GM19035 (cell line): ENCODE data around the gene ANKRD18B.
"Not testable (repeated sequence)": the region's sequence is repeated elsewhere in the genome, so short reads cannot be mapped to it uniquely, and the experiment has no call there.

Source experiments
- ATAC-seq: cut with Tn5 transposase; IDR thresholded peaks from one replicate; pipeline ENCODE4 v1.9.1; 2021; ENCODE audit not compliant: unreplicated experiment

ANKRD18B gene

GRCh38 chr9:33604249-33604648, 80.2 kb downstream of the ANKRD18B start:
- ATAC-seq: not testable (repeated sequence)

DNA sequence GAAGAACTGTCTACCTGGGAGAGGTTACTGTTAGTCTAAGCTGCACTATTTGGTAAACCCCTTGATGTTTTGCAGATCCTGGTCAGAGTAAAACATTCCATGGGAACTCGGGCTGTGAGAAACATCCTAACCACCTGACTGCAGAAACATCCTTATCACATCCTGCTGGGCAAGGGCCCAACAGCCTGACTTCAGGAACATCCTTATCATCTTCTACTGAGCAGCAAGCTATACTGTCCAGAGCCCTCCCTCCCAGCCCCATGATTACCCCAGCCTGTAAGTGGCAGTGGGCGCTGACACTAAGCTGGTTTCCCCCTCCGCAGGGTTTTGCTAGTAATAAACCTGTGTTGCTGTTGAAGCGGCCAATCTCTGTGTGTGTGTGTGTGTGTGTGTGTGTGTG, 80.9 kb downstream of the ANKRD18B start:
- ATAC-seq: not testable (repeated sequence)

DNA sequence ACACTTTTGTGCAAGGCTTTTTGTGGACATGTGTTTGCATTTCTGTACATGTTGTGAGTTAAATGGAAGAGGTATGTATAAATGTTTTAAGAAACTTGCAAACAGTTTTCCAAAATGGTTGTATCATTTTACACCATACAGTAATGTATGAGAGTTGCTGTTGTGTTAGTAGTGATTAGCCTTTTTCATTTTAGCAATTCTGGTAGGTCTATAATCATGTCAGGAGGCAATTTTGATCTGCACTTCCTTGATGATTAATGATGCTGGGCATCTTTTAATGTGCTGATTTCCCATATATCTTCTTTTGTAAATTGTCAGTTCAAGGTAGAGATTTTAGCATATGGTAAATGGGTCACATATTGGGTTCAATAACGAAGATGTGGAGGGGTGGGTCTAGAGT, 87.3 kb downstream of the ANKRD18B start:
- ATAC-seq: no peak

GRCh38 chr9:33612410-33612809, 88.4 kb downstream of the ANKRD18B start:
- ATAC-seq: not testable (repeated sequence)

- ATAC-seq: no peak
Measured at GRCh38 chr9:33614001-33614687, 90.1 kb downstream of the ANKRD18B start.

GRCh38 chr9:33618370-33618769, 94.3 kb downstream of the ANKRD18B start:
- ATAC-seq: not testable (repeated sequence)

- no peak for ATAC-seq
Measured at GRCh38 chr9:33619666-33620404, 95.8 kb downstream of the ANKRD18B start.

DNA sequence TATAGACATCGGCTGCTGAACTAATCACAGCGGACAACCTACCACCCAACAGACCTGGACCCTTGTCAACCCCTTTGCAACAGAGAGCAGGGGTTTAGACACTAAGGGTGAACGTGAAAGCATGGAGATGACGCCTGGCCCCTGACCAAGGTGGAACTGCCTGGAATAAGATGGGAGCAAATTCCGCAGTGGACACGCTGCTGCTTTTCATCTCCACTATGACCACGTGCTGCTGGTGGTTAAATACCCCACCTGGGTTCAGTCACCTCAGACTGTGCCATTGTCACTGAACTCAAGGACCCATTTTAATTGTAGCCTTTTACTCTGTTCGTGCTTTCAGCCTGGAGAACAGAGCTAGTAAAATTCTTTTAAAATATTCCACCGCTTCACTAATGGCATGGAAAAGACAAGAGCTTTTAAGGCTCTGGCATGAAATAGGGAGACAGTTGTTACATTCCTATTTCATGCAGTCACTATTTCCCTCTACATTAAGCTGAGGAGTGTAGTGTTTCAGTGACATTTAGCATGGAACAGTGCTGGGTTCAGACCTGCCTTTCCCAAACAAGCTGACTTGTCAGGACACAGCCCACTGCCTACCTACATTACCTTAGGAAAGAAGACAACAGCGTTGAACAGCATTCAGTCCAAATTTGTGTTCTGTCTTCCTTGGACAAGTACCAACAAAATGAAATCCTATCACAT, 96.8 kb downstream of the ANKRD18B start:
- no peak for ATAC-seq
